Ovary (tissue), 9 donors: ENCODE results near the gene JPT1. TPM values are rescaled to one million over a fixed set of nuclear protein-coding genes. Genes with fewer than 3 reads are reported as not detected.

ENCODE experiments used
- DNase-seq, 5 donors: peaks; one replicate each; pipeline ENCODE4 v3.0.0-alpha.2; 2019 to 2020
- H3K27ac ChIP-seq, 2 donors: fragments of 200-600 bp; one replicate each; pipeline versions ENCODE4 v1.5.1 to v1.8.0; 2019 to 2022
- H3K27me3 ChIP-seq: fragments of 200-600 bp; one replicate; pipeline ENCODE4 v1.8.0; 2022
- H3K36me3 ChIP-seq: fragments of 200-600 bp; sonication (generic); one replicate; pipeline ENCODE4 v1.5.1; 2019
- H3K4me1 ChIP-seq: one replicate; pipeline ENCODE4 v1.8.1; 2013; ENCODE audit warnings: mild to moderate bottlenecking, moderate library complexity; ENCODE audit not compliant: insufficient read depth
- H3K4me3 ChIP-seq: fragments of 200-600 bp; sonication (generic); one replicate; pipeline ENCODE4 v1.5.1; 2017
- H3K9me3 ChIP-seq, 2 donors: fragments of 200-600 bp in 1 of 2; sonication (generic) in 1 of 2; one replicate each; pipeline versions ENCODE4 v1.5.1 to v1.8.1; 2013 to 2019; ENCODE audit warnings: mild to moderate bottlenecking in 1 of 2, moderate library complexity in 1 of 2
- CTCF ChIP-seq, 3 donors: fragments of 450-650 bp in 2 of 3; fragments of 200-600 bp in 1 of 3; IDR thresholded peaks; one replicate each; pipeline versions ENCODE4 v1.5.1 to v1.8.0; 2016 to 2022; ENCODE audit warnings: antibody characterized with exemption in 3 of 3, mild to moderate bottlenecking in 1 of 3
- EP300 ChIP-seq: sonication (generic); formaldehyde crosslinking; IDR thresholded peaks from one replicate; pipeline ENCODE4 v1.6.1; 2017; ENCODE audit warnings: antibody characterized with exemption
- POLR2A ChIP-seq: fragments of 450-650 bp; IDR thresholded peaks from one replicate; pipeline ENCODE4 v1.6.1; 2017; ENCODE audit warnings: antibody characterized with exemption, mild to moderate bottlenecking, moderate library complexity
- WGBS, 3 donors: extraction: QIAGEN DNeasy Blood & Tissue Kit in 1 of 3; methylation state at CpG; one replicate each; pipeline versions ENCODE4 v1.1.5 to v1.1.7; 2013 to 2017; 5-methylcytosine and 5-hydroxymethylcytosine counted together
- intact Hi-C, 4 donors: fragments of 100-400 bp; cut with DNase I; formaldehyde crosslinking; loops; one replicate each; pipeline versions ENCODE4 v1.11.0 to v1.15.1; 2022 to 2023
- polyA plus RNA-seq, 2 donors: library from polyadenylated mRNA; stranded (reverse); fragments of 200-250 nt in 1 of 2; fragments of 350-450 nt in 1 of 2; fragmentation: Illumina TruSeq in 1 of 2; extraction: RNeasy Lipid Tissue Mini Kit (QIAGEN cat#74804) in 1 of 2; gene quantifications; one replicate each; pipeline ENCODE4 v1.2.3, GENCODE V29; 2013 to 2014
- total RNA-seq, 7 donors: library from RNA; depleted of rRNA in 2 of 7; stranded (reverse); fragments of >200 nt in 2 of 7; fragmentation: NEBNext Ultra II Directional in 3 of 7; extraction: Animal tissue kit (Norgen Biotek cat#: 25700) in 3 of 7; gene quantifications; one replicate each; pipeline versions ENCODE4 v1.1.0 to v1.2.4, GENCODE V29; 2016 to 2023
- donor health status: DM: no; HTN: no; CAD: no; lungs with moderate emphysema.
- donor health status: DM: no; HTN: no; CAD: no.
- donor health status: Bipolar disorder and iron deficiency.
- donor health status: DM: yes; HTN: yes; CAD: no.
- donor health status: DM: no; HTN: no; CAD: no.
- donor health status: DM: yes; HTN: yes; CAD: no.

Gene JPT1
- total and polyA plus RNA-seq, 9 donors: 12.9 to 54.5 (median 20.2) TPM

GRCh38 chr17:75109407-75110233 lies 44.7 kb downstream of the JPT1 start, which contains the start of gene ARMC7:
TSS of gene ARMC7 (plus strand) at chr17:75109969. CDS start at chr17:75110289, 320 bp downstream.
- Histone ChIP-seq H3K4me1 (peaks cover 1% of the 10 kb centered on the region), H3K36me3 (no peaks in the 10 kb centered on the region), H3K27me3 (no peaks in the 10 kb centered on the region), H3K9me3 (no peaks in the 10 kb centered on the region), H3K4me3 (peak within 1 kb of the TSS; percentile 72), H3K27ac (peak within 1 kb of the TSS in 1 of 2 donors; percentile 22)
- peak; percentile 84 to 94 (median 89) for DNase-seq
- WGBS, 3 donors: 0% methylated on average over 68 of the region's 68 CpGs
- intact Hi-C loops: loop anchor here in 2 of 4 donors (10.0 kb wide), 2 partner anchors 65 to 95 kb away; partner anchors contain the start of gene NUP85 (in 1 of the 2)
- TF ChIP-seq CTCF (IDR thresholded peaks at IDR 0.05) (no peak), POLR2A (peak; percentile 32), EP300 (no peak)

GRCh38 chr17:75109046-75109406 lies 45.3 kb downstream of the JPT1 start:
- 2 to 7% (median 3%) methylated on average over 22 of the region's 22 CpGs for WGBS, 3 donors
- no peak overlapping the region for H3K27ac ChIP-seq
- TF ChIP-seq CTCF (IDR thresholded peaks at IDR 0.05) (no peak), EP300 (no peak), POLR2A (no peak)
- no peak for DNase-seq
- intact Hi-C loops: no loop called here
- H3K4me1 ChIP-seq: peaks cover 1% of the 10 kb centered on the region
- H3K9me3 ChIP-seq: no peaks in the 10 kb centered on the region
- H3K4me3 ChIP-seq: peak overlapping the region; percentile 72
- no peaks in the 10 kb centered on the region for H3K27me3 ChIP-seq
- no peaks in the 10 kb centered on the region for H3K36me3 ChIP-seq

- TF ChIP-seq EP300 (no peak), CTCF (IDR thresholded peaks at IDR 0.05) (no peak), POLR2A (no peak)
- intact Hi-C loops: no loop called here
- H3K36me3 ChIP-seq: no peaks in the 10 kb centered on the region
- H3K4me1 ChIP-seq: peaks cover 1% of the 10 kb centered on the region
- no peak overlapping the region for H3K27ac ChIP-seq
- no peak overlapping the region for H3K4me3 ChIP-seq
- H3K9me3 ChIP-seq: no peaks in the 10 kb centered on the region
- no peaks in the 10 kb centered on the region for H3K27me3 ChIP-seq
- DNase-seq: no peak
- WGBS, 3 donors: 40 to 58% (median 56%) methylated on average over 2 of the region's 2 CpGs
Observed at GRCh38 chr17:75108193-75108592, 46.1 kb downstream of the JPT1 start.

- intact Hi-C loops: no loop called here
- Histone ChIP-seq H3K36me3 (no peaks in the 10 kb centered on the region), H3K27me3 (no peaks in the 10 kb centered on the region), H3K27ac (no peak overlapping the region), H3K9me3 (no peaks in the 10 kb centered on the region), H3K4me3 (no peak overlapping the region), H3K4me1 (peaks cover 1% of the 10 kb centered on the region)
- TF ChIP-seq EP300 (no peak), CTCF (IDR thresholded peaks at IDR 0.05) (no peak), POLR2A (no peak)
- WGBS, 3 donors: 56 to 70% (median 65%) methylated on average over 20 of the region's 20 CpGs
- no peak for DNase-seq
Observed at GRCh38 chr17:75105126-75106080, 48.9 kb downstream of the JPT1 start.
